Urinary bladder (tissue), 4 donors: Measurements from ENCODE around the gene TNFRSF4. TPM values are rescaled to one million over a fixed set of nuclear protein-coding genes. Genes with fewer than 3 reads are reported as not detected.
A peak's percentile ranks its signal among the peaks of the same experiment; 100 is the strongest.

Experiments used
- DNase-seq: peaks from one replicate; pipeline ENCODE4 v3.0.0-alpha.2; 2015; ENCODE audit errors: extremely low spot score
- H3K27ac ChIP-seq: one replicate; pipeline ENCODE4 v1.5.1; 2013; ENCODE audit warnings: low read depth, mild to moderate bottlenecking, moderate library complexity
- H3K36me3 ChIP-seq: one replicate; pipeline ENCODE4 v1.6.1; 2013; ENCODE audit warnings: mild to moderate bottlenecking, moderate library complexity; ENCODE audit not compliant: insufficient read depth
- H3K4me1 ChIP-seq: one replicate; pipeline ENCODE4 v1.6.1; 2013; ENCODE audit warnings: mild to moderate bottlenecking, moderate library complexity; ENCODE audit not compliant: insufficient read depth
- H3K4me3 ChIP-seq: one replicate; pipeline ENCODE4 v1.5.1; 2013; ENCODE audit warnings: low read depth, low read length
- WGBS: extraction: QIAGEN DNeasy Blood & Tissue Kit; methylation state at CpG from one replicate; pipeline ENCODE4 v1.1.7; 2013; 5-methylcytosine and 5-hydroxymethylcytosine counted together
- polyA plus RNA-seq: library from polyadenylated mRNA; stranded (reverse); fragments of 200-250 nt; gene quantifications from one replicate; pipeline ENCODE4 v1.2.3, GENCODE V29; 2013
- total RNA-seq: library from RNA; depleted of rRNA; stranded (reverse); fragments of >200 nt; gene quantifications from one replicate; pipeline ENCODE4 v1.2.3, GENCODE V29; 2014
- donor health status: healthy with polysubstance abuse.
- donor health status: healthy.

TNFRSF4 gene
- total and polyA plus RNA-seq, 2 donors = 0.48 to 2.2 TPM

DNA sequence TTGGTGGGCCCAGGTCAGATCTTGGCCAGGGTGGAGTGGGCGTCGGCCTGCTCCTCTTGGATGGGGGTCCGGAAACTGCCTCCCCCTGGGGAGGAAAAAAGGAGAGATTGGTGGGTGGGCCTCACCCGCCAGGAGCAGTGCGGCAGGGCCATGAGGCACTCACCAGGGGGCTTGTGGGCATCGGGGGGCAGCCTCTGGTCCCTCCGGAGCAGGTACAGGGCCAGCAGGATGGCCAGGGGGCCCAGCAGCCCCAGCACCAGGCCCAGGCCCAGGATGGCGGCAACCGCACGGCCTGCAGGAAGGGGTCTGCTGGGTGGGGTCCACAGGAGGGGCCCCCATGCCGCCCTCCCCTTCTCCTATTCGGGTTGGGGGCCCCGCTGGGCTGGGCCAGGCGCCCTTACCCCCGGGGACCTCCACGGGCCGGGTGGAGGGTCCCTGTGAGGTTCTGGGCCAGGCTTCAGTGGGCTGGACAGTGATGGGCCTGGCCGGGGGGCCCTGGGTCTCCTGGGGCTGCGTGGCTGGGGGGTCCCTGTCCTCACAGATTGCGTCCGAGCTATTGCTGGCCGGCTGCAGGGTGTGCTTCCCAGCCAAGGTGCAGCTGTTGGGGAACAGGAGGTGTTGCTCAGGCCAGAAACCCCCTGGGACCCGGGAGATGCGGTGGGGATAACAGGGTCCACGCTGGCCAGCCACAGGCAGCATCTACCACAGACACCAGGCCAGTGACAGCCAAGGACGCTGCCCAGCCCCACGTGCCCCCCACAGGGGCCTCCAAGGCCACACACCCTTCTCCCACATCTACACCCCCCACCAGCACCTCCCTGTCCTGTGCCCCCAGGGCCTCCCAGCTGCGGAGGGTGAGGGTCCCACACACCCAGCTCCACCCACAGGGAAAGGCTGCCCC lies 2.2 kb downstream of the TNFRSF4 start:
- Histone ChIP-seq H3K27ac (no peak overlapping the region), H3K36me3 (no peaks in the 10 kb centered on the region), H3K4me1 (no peaks in the 10 kb centered on the region), H3K4me3 (no peak overlapping the region)
- WGBS = 85% methylated on average over 28 of the region's 28 CpGs
- DNase-seq = no peak

GRCh38 chr1:1210726-1211540 lies 3.0 kb downstream of the TNFRSF4 start:
- WGBS = 95% methylated on average over 31 of the region's 31 CpGs
- no peak overlapping the region for H3K27ac ChIP-seq
- H3K4me1 ChIP-seq = no peaks in the 10 kb centered on the region
- no peaks in the 10 kb centered on the region for H3K36me3 ChIP-seq
- no peak overlapping the region for H3K4me3 ChIP-seq
- no peak for DNase-seq

- H3K4me1 ChIP-seq = no peaks in the 10 kb centered on the region
- DNase-seq = no peak
- 66% methylated on average over 38 of the region's 38 CpGs for WGBS
- H3K4me3 ChIP-seq = no peak overlapping the region
- H3K36me3 ChIP-seq = no peaks in the 10 kb centered on the region
- H3K27ac ChIP-seq = no peak overlapping the region
These were observed 5.1 kb downstream of the TNFRSF4 start for GRCh38 chr1:1208713-1209433.

GRCh38 chr1:1207571-1207892 lies 6.4 kb downstream of the TNFRSF4 start:
- 58% methylated on average over 11 of the region's 11 CpGs for WGBS
- no peak overlapping the region for H3K4me3 ChIP-seq
- H3K27ac ChIP-seq = no peak overlapping the region
- H3K4me1 ChIP-seq = no peaks in the 10 kb centered on the region
- no peaks in the 10 kb centered on the region for H3K36me3 ChIP-seq
- no peak for DNase-seq

DNA sequence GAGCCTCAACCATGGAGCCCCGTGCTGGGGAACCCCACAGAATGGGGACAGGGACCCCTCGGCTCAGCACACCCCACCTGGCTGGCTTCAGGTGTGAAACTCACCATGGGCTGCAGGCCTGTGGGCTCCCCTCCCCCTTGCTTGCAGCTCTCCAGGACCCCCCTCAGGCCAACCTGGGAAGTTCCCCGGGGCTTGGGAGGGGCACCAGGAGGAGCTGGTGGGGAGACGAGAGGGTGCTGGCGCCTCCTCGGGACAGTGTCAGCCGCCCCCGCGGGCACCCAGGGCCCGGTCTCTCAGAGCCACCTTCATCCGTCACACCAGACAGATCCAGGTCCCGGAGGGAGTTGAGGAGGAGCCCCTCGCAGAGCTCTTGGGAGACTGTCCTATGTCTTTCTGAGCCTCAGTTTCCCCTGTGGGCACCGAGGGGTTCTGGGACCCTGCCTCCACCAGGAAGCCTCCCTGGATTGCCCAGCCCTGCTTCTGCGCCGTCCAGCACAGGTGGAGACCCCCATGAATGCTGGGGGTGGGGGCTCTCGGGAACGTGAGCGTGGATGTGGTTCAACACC lies 6.9 kb downstream of the TNFRSF4 start:
- Histone ChIP-seq H3K36me3 (no peaks in the 10 kb centered on the region), H3K4me1 (no peaks in the 10 kb centered on the region), H3K4me3 (no peak overlapping the region), H3K27ac (no peak overlapping the region)
- WGBS = 72% methylated on average over 19 of the region's 19 CpGs
- no peak for DNase-seq

GRCh38 chr1:1206376-1206965 lies 7.5 kb downstream of the TNFRSF4 start, which contains the start of gene TNFRSF18:
Gene TNFRSF18 (minus strand): TSS chr1:1206592. CDS start chr1:1206571, 21 bp downstream.
- Histone ChIP-seq H3K4me3 (peak within 1 kb of the TSS; percentile 4), H3K27ac (no peak within 1 kb of the TSS), H3K36me3 (no peaks in the 10 kb centered on the region), H3K4me1 (no peaks in the 10 kb centered on the region)
- 12% methylated on average over 49 of the region's 49 CpGs for WGBS
- no peak for DNase-seq

DNA sequence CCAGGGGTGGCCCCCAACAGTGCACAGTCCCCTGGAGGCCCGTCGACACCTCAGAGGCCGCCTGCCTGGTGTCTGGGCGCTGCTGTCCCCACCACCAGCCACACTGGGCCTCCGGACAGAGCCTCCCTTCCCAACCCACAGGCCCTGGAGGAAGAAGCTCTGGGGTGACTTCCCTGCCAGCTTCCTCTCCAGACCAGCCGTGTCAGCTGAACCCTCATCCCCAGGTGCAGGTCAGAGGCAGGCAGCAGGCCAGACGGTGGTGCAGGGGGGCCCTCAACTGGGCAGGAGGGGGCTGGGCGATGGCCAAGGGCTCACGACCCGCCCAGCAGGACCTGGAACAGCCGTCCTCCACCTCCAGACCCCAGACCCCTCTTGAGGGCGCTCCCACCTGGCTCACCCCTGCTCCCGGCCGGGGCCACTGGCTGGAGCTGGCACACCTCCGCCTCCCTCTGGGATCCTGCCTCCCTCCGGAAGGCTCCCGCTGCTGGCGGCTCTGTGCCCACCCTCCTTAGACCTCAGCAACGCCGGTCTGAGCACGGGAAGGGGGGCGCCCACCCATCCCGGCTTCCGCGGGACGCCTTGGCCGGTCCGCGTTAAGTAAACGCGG lies 8.1 kb downstream of the TNFRSF4 start:
- 33% methylated on average over 31 of the region's 31 CpGs for WGBS
- Histone ChIP-seq H3K36me3 (no peaks in the 10 kb centered on the region), H3K27ac (no peak overlapping the region), H3K4me1 (no peaks in the 10 kb centered on the region), H3K4me3 (peak overlapping the region; percentile 4)
- DNase-seq = no peak

DNA sequence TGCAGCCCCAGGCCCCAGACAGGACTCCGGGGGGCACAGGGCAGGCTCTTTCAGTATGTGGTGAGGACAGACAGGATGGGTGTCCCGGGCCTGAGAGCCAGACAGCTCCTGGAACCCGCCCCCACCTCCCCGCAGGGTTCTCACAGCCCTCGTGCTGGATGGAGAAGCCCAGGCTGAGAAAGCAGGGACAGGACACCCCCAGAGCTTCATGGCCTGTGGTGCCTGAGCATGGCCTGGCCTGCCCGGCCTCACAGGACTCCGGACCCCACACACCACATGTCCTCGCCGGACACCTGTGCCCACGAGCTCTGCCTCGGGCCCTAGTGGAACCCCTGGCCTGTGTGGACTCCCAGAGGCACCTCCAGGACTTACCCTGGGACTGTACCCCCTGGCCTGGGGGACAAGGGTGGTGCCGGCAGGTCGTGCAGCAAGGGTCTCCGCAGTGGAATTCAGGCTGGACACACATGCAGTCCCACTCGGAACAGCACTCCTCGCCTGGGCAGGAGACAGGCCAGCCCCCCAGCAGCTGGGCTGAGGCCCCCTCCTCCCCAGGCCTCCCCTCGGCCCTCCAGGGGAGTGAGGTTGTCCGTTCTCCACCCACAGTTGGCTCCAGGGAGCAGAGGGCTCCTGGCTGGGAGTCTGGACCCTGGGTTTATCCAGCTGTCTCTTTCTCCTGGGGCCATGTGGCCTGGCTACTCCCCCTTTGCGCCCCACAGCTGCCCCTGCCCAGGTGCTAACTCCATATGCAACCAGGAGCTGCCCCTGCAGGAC lies 8.8 kb downstream of the TNFRSF4 start:
- DNase-seq = no peak
- Histone ChIP-seq H3K4me1 (no peaks in the 10 kb centered on the region), H3K4me3 (no peak overlapping the region), H3K27ac (no peak overlapping the region), H3K36me3 (no peaks in the 10 kb centered on the region)
- 87% methylated on average over 19 of the region's 19 CpGs for WGBS

DNA sequence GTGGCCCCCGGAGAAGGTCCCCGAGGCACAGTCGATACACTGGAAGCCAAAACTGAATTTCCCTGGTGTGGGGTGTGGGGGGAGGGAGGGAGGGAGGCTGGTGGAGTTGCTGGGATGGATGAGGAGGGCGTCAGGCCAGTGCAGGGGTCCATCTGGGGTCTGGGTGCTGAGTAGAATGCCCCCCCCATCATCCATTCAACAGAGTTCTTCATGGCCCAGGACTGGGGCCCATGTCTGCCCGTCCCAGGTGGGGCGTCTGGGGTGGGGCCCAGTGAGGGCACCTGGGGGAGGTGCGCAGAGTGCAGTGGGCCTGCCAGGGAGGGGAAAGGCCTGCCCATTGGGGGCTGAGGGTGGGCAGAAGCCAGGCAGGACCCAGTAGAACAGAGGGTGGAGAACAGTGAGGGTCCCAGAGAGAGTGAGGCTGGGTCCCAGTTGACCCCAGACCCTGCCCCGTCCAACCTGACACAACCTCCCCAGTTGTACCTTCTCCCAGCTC lies 9.5 kb downstream of the TNFRSF4 start:
- Histone ChIP-seq H3K4me3 (no peak overlapping the region), H3K27ac (no peak overlapping the region), H3K4me1 (no peaks in the 10 kb centered on the region), H3K36me3 (no peaks in the 10 kb centered on the region)
- WGBS = 91% methylated on average over 8 of the region's 8 CpGs
- DNase-seq = no peak

GRCh38 chr1:1203561-1204424 lies 10.2 kb downstream of the TNFRSF4 start:
- H3K4me3 ChIP-seq = no peak overlapping the region
- no peak overlapping the region for H3K27ac ChIP-seq
- no peak for DNase-seq
- 79% methylated on average over 49 of the region's 49 CpGs for WGBS
- H3K36me3 ChIP-seq = no peaks in the 10 kb centered on the region
- no peaks in the 10 kb centered on the region for H3K4me1 ChIP-seq

- no peaks in the 10 kb centered on the region for H3K36me3 ChIP-seq
- H3K4me3 ChIP-seq = no peak overlapping the region
- DNase-seq = no peak
- H3K4me1 ChIP-seq = no peaks in the 10 kb centered on the region
- 74% methylated on average over 27 of the region's 27 CpGs for WGBS
- H3K27ac ChIP-seq = no peak overlapping the region
These were observed 11.0 kb downstream of the TNFRSF4 start for GRCh38 chr1:1202831-1203560.
